ENCODE data around the gene CD200R1L. TPM values are rescaled to one million over a fixed set of nuclear protein-coding genes. Genes with fewer than 3 reads are reported as not detected.

The CD200R1L gene
- total and polyA plus RNA-seq, 2 experiments from 2014 or later, result not detected

- TF ChIP-seq ZNF462 (CRISPR knock-in tag; IDR thresholded peaks at IDR 0.05), result no peak
Measured at GRCh38 chr3:112799946-112800345, 46.7 kb downstream of the CD200R1L start (continued).

GRCh38 chr3:112794622-112795172 lies 52.0 kb downstream of the CD200R1L start:
- Mint-ChIP-seq H3K36me3 (ENCODE audit: low read depth) (no peaks in the 10 kb centered on the region), H3K9me3 (peaks cover 4% of the 10 kb centered on the region; the same call in 1 of the 3 replicates), H3K4me3 (no peak overlapping the region), H3K27me3 (ENCODE audit: insufficient read depth, low read depth, poor library complexity) (no peaks in the 10 kb centered on the region), H3K4me1 (peaks cover 9% of the 10 kb centered on the region; the same call in 2 of the 3 replicates), H3K27ac (no peak overlapping the region)
- Histone ChIP-seq H3K27ac (ENCODE audit: low read depth) (no peak overlapping the region), H3K79me2 (replicated peaks; ENCODE audit: insufficient read depth) (no peaks in the 10 kb centered on the region), H3K4me2 (no peak overlapping the region), H3F3A (replicated peaks; ENCODE audit: low read depth) (no peaks in the 10 kb centered on the region), H4K20me1 (replicated peaks; ENCODE audit: insufficient read depth) (no peaks in the 10 kb centered on the region; the same call in 1 of the 2 replicates), H3K9me2 (ENCODE audit: insufficient read depth) (peaks cover 4% of the 10 kb centered on the region; the same call in 1 of the 2 replicates), H3K36me3 (ENCODE audit: insufficient read depth) (no peaks in the 10 kb centered on the region), H3K4me3 (no peak overlapping the region), H3K27me3 (ENCODE audit: insufficient read depth) (no peaks in the 10 kb centered on the region), H3K4me1 (ENCODE audit: insufficient read depth) (peaks cover 4% of the 10 kb centered on the region; the same call in 1 of the 2 replicates), H2AFZ (peak overlapping the region; percentile 81)
- DNase-seq (ENCODE audit: low spot score), result no peak
- ATAC-seq, result no peak
- TF ChIP-seq EZH2 (IDR thresholded peaks at IDR 0.05; ENCODE audit: low read depth, unreplicated experiment), result no peak
- no peak for TF ChIP-seq CREB1 (CRISPR knock-in tag; IDR thresholded peaks at IDR 0.05; ENCODE audit: low read depth)
- no peak for TF ChIP-seq STAT1 (IDR thresholded peaks at IDR 0.05; ENCODE audit: unreplicated experiment)
- no peak for TF ChIP-seq ZNF462 (CRISPR knock-in tag; IDR thresholded peaks at IDR 0.05)
- no peak for TF ChIP-seq POLR2AphosphoS5 (IDR thresholded peaks at IDR 0.05; ENCODE audit: low read depth)
- no peak for TF ChIP-seq ETS1 (IDR thresholded peaks at IDR 0.05)
- no peak for TF ChIP-seq JUNB (IDR thresholded peaks at IDR 0.05; ENCODE audit: unreplicated experiment)
